ENCODE data around the gene CHDH. TPM values are rescaled to one million over a fixed set of nuclear protein-coding genes. Genes with fewer than 3 reads are reported as not detected.

CHDH gene
- total RNA-seq, 4 donors from 2014 or later, result 2.8 to 15.9 (median 9.7) TPM

DNA sequence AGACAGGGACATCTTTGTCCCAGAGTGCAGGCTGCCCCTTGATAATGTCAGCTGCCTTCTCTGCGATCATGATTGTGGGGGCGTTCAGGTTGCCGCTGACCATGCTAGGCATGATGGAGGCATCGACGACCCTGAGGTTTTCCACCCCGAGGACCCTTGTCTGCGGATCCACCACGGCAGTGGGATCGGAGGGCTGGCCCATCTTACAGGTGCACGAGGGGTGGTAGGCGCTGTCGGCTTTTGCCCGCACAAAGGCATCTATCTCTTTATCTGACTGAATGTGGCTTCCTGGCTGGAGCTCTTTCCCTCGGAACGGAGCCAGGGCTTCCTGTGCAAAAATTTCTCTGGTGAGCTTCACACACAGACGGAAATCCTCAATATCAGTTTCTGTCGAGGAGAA, 28.4 kb downstream of the CHDH start:
- DNase-seq (ENCODE audit: low spot score in 2 of 2), result no peak
- Histone ChIP-seq H3K4me1 (no peaks in the 10 kb centered on the region), H3K9me3 (no peaks in the 10 kb centered on the region), H3K4me3 (no peak overlapping the region), H3K36me3 (peaks cover 0 to 60% (median 0%) of the 10 kb centered on the region in 3 donors), H3K27ac (no peak overlapping the region), H3K27me3 (no peaks in the 10 kb centered on the region)
- WGBS, 2 donors, result 73 to 90% methylated on average over 11 to 16 of the region's 17 CpGs
- TF ChIP-seq, protein P1, sequence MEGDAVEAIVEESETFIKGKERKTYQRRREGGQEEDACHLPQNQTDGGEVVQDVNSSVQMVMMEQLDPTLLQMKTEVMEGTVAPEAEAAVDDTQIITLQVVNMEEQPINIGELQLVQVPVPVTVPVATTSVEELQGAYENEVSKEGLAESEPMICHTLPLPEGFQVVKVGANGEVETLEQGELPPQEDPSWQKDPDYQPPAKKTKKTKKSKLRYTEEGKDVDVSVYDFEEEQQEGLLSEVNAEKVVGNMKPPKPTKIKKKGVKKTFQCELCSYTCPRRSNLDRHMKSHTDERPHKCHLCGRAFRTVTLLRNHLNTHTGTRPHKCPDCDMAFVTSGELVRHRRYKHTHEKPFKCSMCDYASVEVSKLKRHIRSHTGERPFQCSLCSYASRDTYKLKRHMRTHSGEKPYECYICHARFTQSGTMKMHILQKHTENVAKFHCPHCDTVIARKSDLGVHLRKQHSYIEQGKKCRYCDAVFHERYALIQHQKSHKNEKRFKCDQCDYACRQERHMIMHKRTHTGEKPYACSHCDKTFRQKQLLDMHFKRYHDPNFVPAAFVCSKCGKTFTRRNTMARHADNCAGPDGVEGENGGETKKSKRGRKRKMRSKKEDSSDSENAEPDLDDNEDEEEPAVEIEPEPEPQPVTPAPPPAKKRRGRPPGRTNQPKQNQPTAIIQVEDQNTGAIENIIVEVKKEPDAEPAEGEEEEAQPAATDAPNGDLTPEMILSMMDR (IDR thresholded peaks at IDR 0.05), result no peak
- TF ChIP-seq EP300 (IDR thresholded peaks at IDR 0.05) (no peak), POLR2A (IDR thresholded peaks at IDR 0.05) (no peak)

DNA sequence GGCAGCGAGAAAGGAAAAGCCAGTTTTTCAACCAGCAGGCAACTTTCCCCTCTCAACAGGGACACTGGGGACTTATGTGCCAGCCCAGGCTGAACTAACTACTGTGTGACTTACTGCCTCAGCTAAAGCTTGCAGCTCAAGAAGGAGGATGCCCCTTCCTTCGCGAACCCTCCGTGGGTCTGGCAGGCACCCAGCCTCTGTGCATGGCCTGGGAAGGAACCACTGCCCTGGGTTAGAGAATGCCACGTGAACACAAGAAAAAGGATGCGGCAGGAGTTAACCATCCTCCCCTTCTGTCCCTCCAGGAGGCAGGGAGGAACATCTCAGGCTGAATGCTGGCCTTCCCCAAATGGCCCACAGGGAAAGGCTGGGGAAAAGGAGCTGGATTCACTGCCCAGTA, 29.0 kb downstream of the CHDH start:
- Histone ChIP-seq H3K4me1 (no peaks in the 10 kb centered on the region), H3K27me3 (no peaks in the 10 kb centered on the region), H3K36me3 (peaks cover 0 to 60% (median 0%) of the 10 kb centered on the region in 3 donors), H3K27ac (no peak overlapping the region), H3K9me3 (no peaks in the 10 kb centered on the region), H3K4me3 (no peak overlapping the region)
- WGBS, 2 donors, result 83 to 85% methylated on average over 4 to 6 of the region's 6 CpGs
- TF ChIP-seq EP300 (IDR thresholded peaks at IDR 0.05) (no peak), POLR2A (IDR thresholded peaks at IDR 0.05) (no peak)
- TF ChIP-seq, protein P1 (IDR thresholded peaks at IDR 0.05), result no peak
- DNase-seq (ENCODE audit: low spot score in 2 of 2), result no peak

DNA sequence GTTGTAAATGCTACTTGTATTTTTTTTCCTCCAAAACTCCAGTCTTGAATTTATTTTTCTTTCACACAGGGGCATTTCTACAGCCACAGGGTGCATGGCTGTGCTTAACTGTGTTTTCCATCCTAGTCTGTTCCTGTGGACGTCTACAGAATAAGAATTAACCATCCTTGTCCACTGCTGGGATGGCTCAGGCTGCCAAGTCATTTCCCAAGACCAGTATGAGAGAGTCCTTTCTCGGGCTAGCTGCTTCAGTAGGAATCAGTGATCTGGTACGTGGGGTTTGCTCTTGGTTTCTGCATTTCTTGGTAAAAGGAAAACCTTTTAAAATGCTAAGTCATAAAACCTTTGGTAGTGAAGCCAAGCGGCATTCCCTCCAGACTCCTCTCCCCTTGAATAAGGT, 29.8 kb downstream of the CHDH start:
- H3K36me3 ChIP-seq, result peaks cover 0 to 60% (median 0%) of the 10 kb centered on the region in 3 donors
- no peaks in the 10 kb centered on the region for H3K27me3 ChIP-seq
- H3K27ac ChIP-seq, result no peak overlapping the region
- no peaks in the 10 kb centered on the region for H3K9me3 ChIP-seq
- no peak overlapping the region for H3K4me3 ChIP-seq
- DNase-seq (ENCODE audit: low spot score in 2 of 2), result no peak
- WGBS, 2 donors, result 77% methylated on average over 4 of the region's 4 CpGs
- TF ChIP-seq, protein P1 (IDR thresholded peaks at IDR 0.05), result no peak
- TF ChIP-seq EP300 (IDR thresholded peaks at IDR 0.05) (no peak), POLR2A (IDR thresholded peaks at IDR 0.05) (no peak)
- H3K4me1 ChIP-seq, result no peaks in the 10 kb centered on the region

DNA sequence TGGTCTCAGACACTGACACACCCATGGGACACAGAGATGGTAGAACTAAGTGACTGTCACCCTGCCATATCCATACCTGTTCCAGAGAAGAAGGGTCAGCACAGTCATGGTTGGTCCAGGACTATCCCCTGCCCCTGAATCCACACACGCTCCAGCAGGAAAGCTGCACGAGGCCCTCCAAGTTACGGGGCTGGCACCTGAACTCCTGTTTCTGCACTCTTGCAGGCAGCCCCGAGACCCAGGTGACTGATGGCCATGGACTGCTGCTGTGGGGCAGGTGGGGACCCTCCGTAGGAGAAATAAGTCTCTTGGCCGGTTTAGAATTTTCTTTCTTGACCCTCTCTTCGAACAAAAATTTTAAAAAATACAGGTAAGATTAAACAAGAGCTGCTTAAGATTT, 30.6 kb downstream of the CHDH start:
- H3K4me3 ChIP-seq, result no peak overlapping the region
- DNase-seq (ENCODE audit: low spot score in 2 of 2), result no peak
- peaks cover 0 to 65% (median 0%) of the 10 kb centered on the region in 3 donors for H3K36me3 ChIP-seq
- 95 to 97% methylated on average over 7 of the region's 7 CpGs for WGBS, 2 donors
- no peak overlapping the region for H3K27ac ChIP-seq
- H3K9me3 ChIP-seq, result no peaks in the 10 kb centered on the region
- H3K4me1 ChIP-seq, result no peaks in the 10 kb centered on the region
- TF ChIP-seq POLR2A (IDR thresholded peaks at IDR 0.05), result no peak
- no peak for TF ChIP-seq EP300 (IDR thresholded peaks at IDR 0.05)
- TF ChIP-seq, protein P1 (IDR thresholded peaks at IDR 0.05), result no peak
- H3K27me3 ChIP-seq, result no peaks in the 10 kb centered on the region

DNA sequence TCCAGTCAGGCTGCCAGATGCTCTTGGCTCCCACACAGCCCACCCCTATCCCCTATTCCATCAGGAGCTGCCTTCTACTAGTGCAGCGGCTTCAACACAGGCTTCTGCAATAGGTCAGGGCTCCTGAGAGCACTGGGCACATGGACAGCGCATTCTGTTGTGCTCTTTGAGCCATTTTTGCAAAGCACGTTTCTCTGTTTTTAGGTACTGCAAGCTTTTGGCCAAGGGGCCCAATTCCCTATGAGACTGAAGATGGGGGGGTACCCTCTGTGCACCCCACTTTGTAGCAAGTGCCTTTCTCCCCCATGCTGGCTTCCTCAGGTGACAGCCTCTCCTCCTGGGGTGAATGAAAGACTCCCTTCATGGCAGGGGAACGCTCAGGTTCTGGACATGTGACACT, 31.2 kb downstream of the CHDH start:
- Histone ChIP-seq H3K36me3 (peaks cover 0 to 63% (median 0%) of the 10 kb centered on the region in 3 donors), H3K27me3 (no peaks in the 10 kb centered on the region), H3K27ac (no peak overlapping the region), H3K9me3 (no peaks in the 10 kb centered on the region), H3K4me3 (no peak overlapping the region), H3K4me1 (no peaks in the 10 kb centered on the region)
- 92 to 97% methylated on average over 4 of the region's 4 CpGs for WGBS, 2 donors
- no peak for TF ChIP-seq EP300 (IDR thresholded peaks at IDR 0.05)
- TF ChIP-seq, protein P1 (IDR thresholded peaks at IDR 0.05), result no peak
- no peak for TF ChIP-seq POLR2A (IDR thresholded peaks at IDR 0.05)
- no peak for DNase-seq (ENCODE audit: low spot score in 2 of 2)
